ENCODE results near the gene MYEF2. TPM values are rescaled to one million over a fixed set of nuclear protein-coding genes. Genes with fewer than 3 reads are reported as not detected.
A peak's percentile ranks its signal among the peaks of the same experiment; 100 is the strongest.

MYEF2 gene
- total RNA-seq, 1 donor from 2014 or later, result 140 TPM

DNA sequence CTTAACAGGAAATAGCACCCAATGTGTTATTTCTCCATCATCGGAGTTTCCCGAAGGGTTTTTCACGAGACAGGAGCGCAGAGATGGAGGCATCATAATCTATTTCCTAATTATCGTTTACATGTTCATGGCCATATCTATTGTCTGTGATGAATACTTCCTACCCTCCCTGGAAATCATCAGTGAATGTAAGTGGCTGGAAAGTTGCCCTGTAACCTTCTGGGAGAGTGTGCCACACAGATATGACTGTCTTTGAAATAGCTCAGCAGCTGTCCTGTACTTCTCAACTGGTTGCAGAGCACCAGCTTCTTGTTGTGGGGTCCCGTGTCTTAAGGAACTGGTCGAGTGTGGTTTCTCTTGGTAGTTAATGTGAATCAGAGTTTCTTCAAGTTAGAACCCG is 56.2 kb downstream of the MYEF2 start:
- Mint-ChIP-seq H3K27ac (peak overlapping the region; percentile 27), H3K36me3 (no peaks in the 10 kb centered on the region), H3K27me3 (ENCODE audit: insufficient read depth, low read depth) (no peaks in the 10 kb centered on the region), H3K4me3 (no peak overlapping the region), H3K9me3 (no peaks in the 10 kb centered on the region), H3K4me1 (peaks cover 30% of the 10 kb centered on the region)
- Histone ChIP-seq H3K27me3 (no peaks in the 10 kb centered on the region), H3K4me3 (no peak overlapping the region), H3K9me3 (ENCODE audit: low read depth) (no peaks in the 10 kb centered on the region), H3K4me2 (no peak overlapping the region), H3K27ac (no peak overlapping the region), H3F3A (ENCODE audit: low read depth) (no peaks in the 10 kb centered on the region), H3K4me1 (peaks cover 13% of the 10 kb centered on the region), H4K20me1 (ENCODE audit: low read depth) (no peaks in the 10 kb centered on the region), H2AFZ (replicated peaks) (no peak overlapping the region), H3K79me2 (ENCODE audit: low read depth) (no peaks in the 10 kb centered on the region), H3K36me3 (no peaks in the 10 kb centered on the region), H3K9ac (no peak overlapping the region)
- TF ChIP-seq EZH2 (IDR thresholded peaks at IDR 0.05) (no peak), EZH2phosphoT487 (IDR thresholded peaks at IDR 0.05) (no peak)
- DNase-seq (ENCODE audit: low spot score), result no peak

DNA sequence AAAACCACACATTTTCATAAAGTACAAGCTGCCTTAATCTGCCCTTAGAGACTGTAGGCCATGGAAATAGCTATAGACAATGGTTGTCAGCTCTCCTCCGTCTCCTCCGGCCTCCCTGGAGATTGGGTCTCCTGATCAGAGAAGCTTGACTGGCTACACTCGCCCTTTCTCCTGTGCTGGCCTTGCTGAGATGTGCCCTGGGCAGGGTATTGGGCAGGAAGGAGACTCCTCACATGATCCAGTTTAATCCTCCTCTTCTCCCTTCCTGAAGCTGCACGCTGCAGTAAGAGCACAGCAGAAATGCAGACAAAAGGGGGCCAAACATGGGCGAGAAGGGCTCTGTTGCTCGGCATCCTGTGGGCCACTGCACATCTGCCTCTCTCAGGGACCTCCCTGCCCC is 57.4 kb downstream of the MYEF2 start, which contains the start of gene SLC24A5:
SLC24A5 (plus strand) TSS at position 246 of the 400 bp plus-strand sequence; CDS start at position 301, 55 bp downstream.
- no peak within 1 kb of the TSS for H3K27ac ChIP-seq
- H3F3A ChIP-seq (ENCODE audit: low read depth), result no peaks in the 10 kb centered on the region
- Mint-ChIP-seq H3K36me3 (no peaks in the 10 kb centered on the region), H3K27ac (peak within 1 kb of the TSS; percentile 85), H3K4me1 (peaks cover 30% of the 10 kb centered on the region), H3K9me3 (no peaks in the 10 kb centered on the region), H3K27me3 (ENCODE audit: insufficient read depth, low read depth) (no peaks in the 10 kb centered on the region), H3K4me3 (no peak within 1 kb of the TSS)
- no peak within 1 kb of the TSS for H3K9ac ChIP-seq
- H4K20me1 ChIP-seq (ENCODE audit: low read depth), result no peaks in the 10 kb centered on the region
- H3K27me3 ChIP-seq, result no peaks in the 10 kb centered on the region
- no peak within 1 kb of the TSS for H3K4me3 ChIP-seq
- no peaks in the 10 kb centered on the region for H3K9me3 ChIP-seq (ENCODE audit: low read depth)
- no peaks in the 10 kb centered on the region for H3K36me3 ChIP-seq
- peak within 1 kb of the TSS; percentile 94 for H2AFZ ChIP-seq (replicated peaks)
- TF ChIP-seq EZH2phosphoT487 (IDR thresholded peaks at IDR 0.05), result no peak
- TF ChIP-seq, protein P1, sequence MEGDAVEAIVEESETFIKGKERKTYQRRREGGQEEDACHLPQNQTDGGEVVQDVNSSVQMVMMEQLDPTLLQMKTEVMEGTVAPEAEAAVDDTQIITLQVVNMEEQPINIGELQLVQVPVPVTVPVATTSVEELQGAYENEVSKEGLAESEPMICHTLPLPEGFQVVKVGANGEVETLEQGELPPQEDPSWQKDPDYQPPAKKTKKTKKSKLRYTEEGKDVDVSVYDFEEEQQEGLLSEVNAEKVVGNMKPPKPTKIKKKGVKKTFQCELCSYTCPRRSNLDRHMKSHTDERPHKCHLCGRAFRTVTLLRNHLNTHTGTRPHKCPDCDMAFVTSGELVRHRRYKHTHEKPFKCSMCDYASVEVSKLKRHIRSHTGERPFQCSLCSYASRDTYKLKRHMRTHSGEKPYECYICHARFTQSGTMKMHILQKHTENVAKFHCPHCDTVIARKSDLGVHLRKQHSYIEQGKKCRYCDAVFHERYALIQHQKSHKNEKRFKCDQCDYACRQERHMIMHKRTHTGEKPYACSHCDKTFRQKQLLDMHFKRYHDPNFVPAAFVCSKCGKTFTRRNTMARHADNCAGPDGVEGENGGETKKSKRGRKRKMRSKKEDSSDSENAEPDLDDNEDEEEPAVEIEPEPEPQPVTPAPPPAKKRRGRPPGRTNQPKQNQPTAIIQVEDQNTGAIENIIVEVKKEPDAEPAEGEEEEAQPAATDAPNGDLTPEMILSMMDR (IDR thresholded peaks at IDR 0.05), result no peak
- TF ChIP-seq EZH2 (IDR thresholded peaks at IDR 0.05), result no peak
- H3K79me2 ChIP-seq (ENCODE audit: low read depth), result no peaks in the 10 kb centered on the region
- DNase-seq (ENCODE audit: low spot score), result no peak
- H3K4me2 ChIP-seq, result peak within 1 kb of the TSS; percentile 15
- peaks cover 13% of the 10 kb centered on the region for H3K4me1 ChIP-seq

DNA sequence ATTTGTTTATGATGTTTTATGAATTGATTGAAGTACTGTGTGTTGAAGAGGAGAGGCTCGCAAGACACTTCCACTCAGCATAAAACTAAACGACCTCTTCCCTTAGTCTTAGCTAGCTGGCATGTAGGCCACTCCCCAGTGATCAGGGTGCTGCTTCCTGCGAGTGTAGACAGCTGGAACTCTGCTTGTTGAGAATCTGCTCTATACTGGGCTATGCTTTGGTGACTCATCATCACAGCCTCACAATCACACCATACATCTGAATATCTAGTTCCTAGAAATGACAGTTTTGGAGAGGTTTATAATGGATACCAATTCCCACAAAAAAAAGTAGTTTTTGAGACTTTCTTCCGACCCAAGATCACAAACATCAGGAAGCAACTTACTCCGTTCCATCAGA is 58.8 kb downstream of the MYEF2 start:
- Histone ChIP-seq H3K9me3 (ENCODE audit: low read depth) (no peaks in the 10 kb centered on the region), H3K4me1 (peaks cover 13% of the 10 kb centered on the region), H3K27me3 (no peaks in the 10 kb centered on the region), H3K27ac (no peak overlapping the region), H3K9ac (no peak overlapping the region), H3K4me3 (no peak overlapping the region), H4K20me1 (ENCODE audit: low read depth) (no peaks in the 10 kb centered on the region), H2AFZ (replicated peaks) (no peak overlapping the region), H3K79me2 (ENCODE audit: low read depth) (no peaks in the 10 kb centered on the region), H3K4me2 (no peak overlapping the region), H3F3A (ENCODE audit: low read depth) (no peaks in the 10 kb centered on the region), H3K36me3 (no peaks in the 10 kb centered on the region)
- TF ChIP-seq, protein P1 (IDR thresholded peaks at IDR 0.05), result no peak
- TF ChIP-seq EZH2phosphoT487 (IDR thresholded peaks at IDR 0.05) (no peak), EZH2 (IDR thresholded peaks at IDR 0.05) (no peak)
- no peak overlapping the region for H3K27ac Mint-ChIP-seq
- no peaks in the 10 kb centered on the region for H3K9me3 Mint-ChIP-seq
- H3K4me1 Mint-ChIP-seq, result peaks cover 30% of the 10 kb centered on the region
- DNase-seq (ENCODE audit: low spot score), result no peak
- H3K27me3 Mint-ChIP-seq (ENCODE audit: insufficient read depth, low read depth), result no peaks in the 10 kb centered on the region
- no peak overlapping the region for H3K4me3 Mint-ChIP-seq
- no peaks in the 10 kb centered on the region for H3K36me3 Mint-ChIP-seq

DNA sequence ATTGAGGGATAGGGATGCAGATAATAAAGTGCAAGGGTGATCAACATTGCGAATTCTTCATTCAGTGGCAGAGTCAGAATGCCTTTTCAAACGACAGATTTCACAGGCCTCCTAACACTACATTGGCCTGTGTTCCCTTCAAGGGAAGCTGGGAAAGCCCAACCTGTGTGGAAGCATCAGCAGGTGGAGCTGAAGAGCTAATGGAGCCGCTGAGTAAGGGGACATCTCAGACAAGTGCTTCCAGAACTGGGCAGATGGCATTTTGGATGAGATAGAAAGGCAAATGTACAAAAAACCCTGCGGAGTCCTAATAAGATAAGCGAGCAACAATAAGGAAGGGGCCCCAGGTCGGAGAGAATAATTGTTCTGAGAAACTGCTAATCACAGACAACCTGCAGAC is 65.9 kb downstream of the MYEF2 start:
- no peaks in the 10 kb centered on the region for H3K79me2 ChIP-seq (ENCODE audit: low read depth)
- no peak overlapping the region for H3K4me3 ChIP-seq
- H3K9ac ChIP-seq, result no peak overlapping the region
- peak overlapping the region; percentile 88 for H2AFZ ChIP-seq (replicated peaks)
- Mint-ChIP-seq H3K36me3 (no peaks in the 10 kb centered on the region), H3K27me3 (ENCODE audit: insufficient read depth, low read depth) (peaks cover 8% of the 10 kb centered on the region), H3K4me1 (peaks cover 16% of the 10 kb centered on the region), H3K9me3 (no peaks in the 10 kb centered on the region), H3K27ac (no peak overlapping the region), H3K4me3 (no peak overlapping the region)
- TF ChIP-seq, protein P1 (IDR thresholded peaks at IDR 0.05), result peak; percentile 69
- no peak for TF ChIP-seq EZH2 (IDR thresholded peaks at IDR 0.05)
- H3K4me2 ChIP-seq, result no peak overlapping the region
- no peaks in the 10 kb centered on the region for H3K27me3 ChIP-seq
- DNase-seq (ENCODE audit: low spot score), result peak; percentile 73
- H3K4me1 ChIP-seq, result peaks cover 5% of the 10 kb centered on the region
- H3K27ac ChIP-seq, result no peak overlapping the region
- no peaks in the 10 kb centered on the region for H3K9me3 ChIP-seq (ENCODE audit: low read depth)
- H4K20me1 ChIP-seq (ENCODE audit: low read depth), result no peaks in the 10 kb centered on the region
- no peaks in the 10 kb centered on the region for H3F3A ChIP-seq (ENCODE audit: low read depth)
- H3K36me3 ChIP-seq, result no peaks in the 10 kb centered on the region

All from neural progenitor cell (in vitro differentiated cells).